Measurements from ENCODE around the gene AXL.
A peak's percentile ranks its signal among the peaks of the same experiment; 100 is the strongest.

GRCh38 chr19:41263042-41263849 is 44.2 kb downstream of the AXL start:
- TF ChIP-seq POLR2AphosphoS5 (IDR thresholded peaks at IDR 0.05) (peak; percentile 99), CTCF (IDR thresholded peaks at IDR 0.05) (peak in 2 of 4 experiments; percentile 3 to 23), POLR2A (IDR thresholded peaks at IDR 0.05) (peak; percentile 98)

Measured in prostate gland (tissue), 2 donors.